K562 (cell line): ENCODE results near the gene BMI1. TPM values are rescaled to one million over a fixed set of nuclear protein-coding genes. Genes with fewer than 3 reads are reported as not detected.
A peak's percentile ranks its signal among the peaks of the same experiment; 100 is the strongest.

Experiments
- ARNT ChIP-seq, 2 experiments: fragments of 450-650 bp; IDR thresholded peaks; 2 replicates each; pipeline ENCODE4 v1.6.1; 2016; ENCODE audit warnings: mild to moderate bottlenecking in 1 of 2
- DLX4 ChIP-seq: fragments of 250-450 bp; sonication (Bioruptor Pico); IDR thresholded peaks from 2 replicates; pipeline ENCODE4 v1.6.1; 2021; ENCODE audit warnings: mild to moderate bottlenecking
- ETV1 ChIP-seq: fragments of 450-650 bp; conservative IDR thresholded peaks from 2 replicates; pipeline ENCODE4 v1.6.1; 2016; ENCODE audit warnings: missing genetic modification characterization, control low read depth, low read depth, missing compliant biosample characterization
- FOXA1 ChIP-seq: fragments of 450-650 bp; IDR thresholded peaks from 2 replicates; pipeline ENCODE4 v1.6.1; 2016; ENCODE audit warnings: mild to moderate bottlenecking, borderline replicate concordance
- FOXA3 ChIP-seq, 2 experiments: fragments of 450-650 bp in 1 of 2; sonication (generic) in 1 of 2; formaldehyde crosslinking; IDR thresholded peaks in 1 of 2; conservative IDR thresholded peaks in 1 of 2; 2 replicates each; pipeline versions ENCODE4 v1.4.0 to v1.8.0; 2020 to 2022; ENCODE audit warnings: mild to moderate bottlenecking in 2 of 2, missing genetic modification reagents in 1 of 2
- KLF10 ChIP-seq: fragments of 250-450 bp; sonication (Bioruptor Pico); IDR thresholded peaks from 2 replicates; pipeline ENCODE4 v1.6.1; 2021; ENCODE audit warnings: matching md5 sums
- MECOM ChIP-seq: fragments of 250-450 bp; sonication (Bioruptor Pico); IDR thresholded peaks from 2 replicates; pipeline ENCODE4 v1.8.0; 2022; ENCODE audit warnings: inconsistent platforms
- MITF ChIP-seq: IDR thresholded peaks from 2 replicates; pipeline ENCODE4 v1.6.1; 2014; ENCODE audit warnings: antibody characterized with exemption
- SLC30A9 ChIP-seq: fragments of 250-450 bp; sonication (Bioruptor Pico); IDR thresholded peaks from 2 replicates; pipeline ENCODE4 v1.8.0; 2022; ENCODE audit warnings: mild to moderate bottlenecking, moderate library complexity
- SNRNP70 ChIP-seq: fragments of 200-400 bp; formaldehyde crosslinking; optimal IDR thresholded peaks from 2 replicates; pipeline ENCODE3; 2017; ENCODE audit warnings: low read depth, low read length
- SREBF2 ChIP-seq: sonication (generic); formaldehyde crosslinking; IDR thresholded peaks from 2 replicates; pipeline ENCODE4 v1.4.0; 2020; ENCODE audit warnings: mild to moderate bottlenecking, missing genetic modification reagents
- ZNF253 ChIP-seq: fragments of 250-450 bp; sonication (Bioruptor Pico); conservative IDR thresholded peaks from 2 replicates; pipeline ENCODE4 v1.6.1; 2021; ENCODE audit warnings: mild to moderate bottlenecking
- ZNF407 ChIP-seq: fragments of 450-650 bp; IDR thresholded peaks from 2 replicates; pipeline ENCODE4 v1.6.1; 2016; ENCODE audit warnings: low read depth
- ZNF561 ChIP-seq: fragments of 450-650 bp; formaldehyde crosslinking; conservative IDR thresholded peaks from 2 replicates; pipeline ENCODE4 v1.4.0; 2020; ENCODE audit warnings: mild to moderate bottlenecking, moderate library complexity
- polyA plus RNA-seq, 8 experiments: library from polyadenylated mRNA; depleted of rRNA in 4 of 8; stranded (reverse) in 5 of 8; unstranded in 3 of 8; fragments of >200 nt; fragmentation: Nextera tagmentation in 2 of 8; fragmentation: Illumina TruSeq in 1 of 8; extraction: Ambion mirVana in 2 of 8; extraction: Trizol in 1 of 8; gene quantifications; 2 replicates each; pipeline versions ENCODE4 v1.2.1 to v1.2.3, GENCODE V29; 2011 to 2014; ENCODE audit warnings: inconsistent platforms in 1 of 8, missing spikeins in 1 of 8
- total RNA-seq, 7 experiments: library from RNA; depleted of rRNA in 6 of 7; stranded (reverse); fragments of >200 nt in 6 of 7; fragmentation: Illumina TruSeq in 2 of 7; extraction: Trizol in 2 of 7; gene quantifications; 2 replicates each; pipeline versions ENCODE4 v1.2.1 to v1.2.3, GENCODE V29; 2011 to 2021; ENCODE audit warnings: low replicate concordance in 1 of 7

The BMI1 gene
- total and polyA plus RNA-seq, 9 of the 15 experiments (the other 6 are each of a cell fraction or from before 2014, with no cell fraction given), result 21.4 to 103 (median 70.8) TPM

- TF ChIP-seq SLC30A9 (no peak), ETV1 (tag) (no peak), ARNT (IDR thresholded peaks at IDR 0.05) (peak in 1 of 2 experiments; percentile 37; a peak in 1 of 4 replicates), MECOM (CRISPR knock-in tag) (peak; percentile 23; the same call in 1 of the 2 replicates), KLF10 (CRISPR knock-in tag) (no peak), DLX4 (no peak), SNRNP70 (no peak), MITF (no peak), ZNF407 (no peak), ZNF253 (CRISPR knock-in tag) (no peak), FOXA3 (CRISPR knock-in tag; conservative IDR thresholded peaks at IDR 0.05 in 1 of 2, IDR thresholded peaks at IDR 0.05 in 1 of 2) (no peak), FOXA1 (no peak), SREBF2 (no peak), ZNF561 (CRISPR knock-in tag) (no peak)
Observed at GRCh38 chr10:22315455-22316285, 5.2 kb upstream of the BMI1 start (continued).
